Thymus (tissue), 11 donors: ENCODE data around the gene ADAM19. TPM values are rescaled to one million over a fixed set of nuclear protein-coding genes. Genes with fewer than 3 reads are reported as not detected.
A peak's percentile ranks its signal among the peaks of the same experiment; 100 is the strongest.

ENCODE experiments used
- DNase-seq, 9 donors: peaks; one replicate each; pipeline ENCODE4 v3.0.0-alpha.2; 2013; ENCODE audit warnings: low spot score in 9 of 9, low read depth in 6 of 9, missing footprints in 1 of 9
- H3K27ac ChIP-seq, 2 donors: one replicate each; pipeline ENCODE4 v1.5.1; 2013; ENCODE audit warnings: control low read depth in 1 of 2, low read depth in 1 of 2, low read length in 1 of 2, mild to moderate bottlenecking in 1 of 2, moderate library complexity in 1 of 2
- H3K27me3 ChIP-seq, 2 donors: one replicate each; pipeline ENCODE4 v1.5.1; 2013; ENCODE audit warnings: low read length in 1 of 2; ENCODE audit not compliant: control insufficient read depth in 2 of 2, insufficient read depth in 1 of 2
- H3K36me3 ChIP-seq, 2 donors: one replicate each; pipeline ENCODE4 v1.5.1; 2013; ENCODE audit warnings: low read length in 1 of 2, mild to moderate bottlenecking in 1 of 2, moderate library complexity in 1 of 2; ENCODE audit not compliant: control insufficient read depth in 2 of 2, insufficient read depth in 2 of 2
- H3K4me1 ChIP-seq, 2 donors: one replicate each; pipeline ENCODE4 v1.5.1; 2013; ENCODE audit warnings: low read length in 2 of 2; ENCODE audit not compliant: control insufficient read depth in 2 of 2, insufficient read depth in 2 of 2
- H3K4me3 ChIP-seq, 2 donors: one replicate each; pipeline ENCODE4 v1.5.1; 2013; ENCODE audit warnings: low read length in 2 of 2, control low read depth in 1 of 2, mild to moderate bottlenecking in 1 of 2
- H3K9me3 ChIP-seq, 2 donors: one replicate each; pipeline ENCODE4 v1.5.1; 2013; ENCODE audit warnings: low read length in 1 of 2, mild to moderate bottlenecking in 1 of 2; ENCODE audit not compliant: control insufficient read depth in 2 of 2, insufficient read depth in 1 of 2
- WGBS: extraction: QIAGEN DNeasy Blood & Tissue Kit; methylation state at CpG from one replicate; pipeline ENCODE4 v1.1.7; 2013; 5-methylcytosine and 5-hydroxymethylcytosine counted together
- polyA plus RNA-seq: library from polyadenylated mRNA; stranded (reverse); fragments of 200-250 nt; gene quantifications from one replicate; pipeline ENCODE4 v1.2.3, GENCODE V29; 2013
- total RNA-seq: library from RNA; stranded (reverse); fragments of 120-200 nt; gene quantifications from one replicate; pipeline ENCODE4 v1.2.4, GENCODE V29; 2013
- donor health status: healthy.

Gene ADAM19
- total and polyA plus RNA-seq, 2 donors = 6.9 to 13.2 TPM

GRCh38 chr5:157505496-157505895, 70.1 kb downstream of the ADAM19 start:
- Histone ChIP-seq H3K9me3 (no peaks in the 10 kb centered on the region), H3K4me3 (no peak overlapping the region), H3K27ac (peak overlapping the region in 1 of 2 donors; percentile 37), H3K36me3 (peaks cover 0 to 13% of the 10 kb centered on the region in 2 donors), H3K4me1 (peaks cover 4 to 20% of the 10 kb centered on the region in 2 donors), H3K27me3 (no peaks in the 10 kb centered on the region)
- 98% methylated on average over 6 of the region's 6 CpGs for WGBS
- no peak for DNase-seq

DNA sequence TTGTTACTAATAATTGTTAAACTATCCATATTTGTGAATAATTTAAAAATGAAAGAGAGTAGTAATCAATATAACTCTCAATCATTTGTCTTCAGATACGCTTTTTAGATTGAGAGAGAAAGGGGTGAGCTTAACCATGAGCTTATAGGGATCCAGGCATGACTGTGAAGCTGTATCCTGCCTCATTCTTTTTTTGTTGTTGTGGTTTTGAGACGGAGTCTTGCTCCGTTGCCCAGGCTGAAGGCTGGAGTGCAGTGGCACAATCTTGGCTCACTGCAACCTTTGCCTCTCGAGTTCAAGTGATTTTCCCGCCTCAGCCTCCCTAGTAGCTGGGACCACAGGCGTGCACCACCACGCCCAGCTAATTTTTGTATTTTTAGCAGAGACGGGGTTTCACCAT, 71.5 kb downstream of the ADAM19 start:
- WGBS = 91% methylated on average over 8 of the region's 8 CpGs

DNA sequence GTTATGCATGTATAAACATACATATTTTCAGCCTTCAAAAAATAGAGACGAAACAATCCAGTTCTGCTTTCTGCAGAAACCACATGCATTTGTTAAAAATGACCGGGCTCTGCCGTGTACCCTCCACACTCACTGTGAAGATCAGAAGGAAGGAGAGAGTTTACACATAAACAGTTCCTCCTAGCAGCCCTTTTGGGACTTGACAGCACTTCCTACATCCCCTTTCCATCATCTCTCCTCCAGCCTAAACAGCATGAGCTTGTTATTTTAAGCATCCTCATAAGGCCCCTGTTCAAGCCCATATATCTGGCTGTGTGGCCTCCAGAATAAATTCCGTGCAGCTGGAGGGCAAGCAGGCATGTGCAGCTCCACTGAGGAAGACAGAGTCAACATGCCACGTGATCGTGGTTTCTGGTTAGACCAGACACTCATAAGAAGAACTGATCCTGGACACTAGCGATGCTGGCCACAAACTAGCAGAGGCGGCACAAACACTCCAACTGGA, 73.4 kb downstream of the ADAM19 start:
- Histone ChIP-seq H3K4me1 (peaks cover 4 to 20% of the 10 kb centered on the region in 2 donors), H3K27ac (peak overlapping the region in 1 of 2 donors; percentile 48), H3K36me3 (peaks cover 0 to 12% of the 10 kb centered on the region in 2 donors), H3K9me3 (no peaks in the 10 kb centered on the region), H3K4me3 (no peak overlapping the region), H3K27me3 (no peaks in the 10 kb centered on the region)
- 25% methylated on average over 8 of the region's 8 CpGs for WGBS
- no peak for DNase-seq

More for the DNA sequence above, 71.5 kb downstream of the ADAM19 start:
- peaks cover 0 to 13% of the 10 kb centered on the region in 2 donors for H3K36me3 ChIP-seq
- H3K4me1 ChIP-seq = peaks cover 4 to 20% of the 10 kb centered on the region in 2 donors
- H3K27me3 ChIP-seq = no peaks in the 10 kb centered on the region
- no peak overlapping the region for H3K27ac ChIP-seq
- no peak for DNase-seq
- no peaks in the 10 kb centered on the region for H3K9me3 ChIP-seq
- no peak overlapping the region for H3K4me3 ChIP-seq

DNA sequence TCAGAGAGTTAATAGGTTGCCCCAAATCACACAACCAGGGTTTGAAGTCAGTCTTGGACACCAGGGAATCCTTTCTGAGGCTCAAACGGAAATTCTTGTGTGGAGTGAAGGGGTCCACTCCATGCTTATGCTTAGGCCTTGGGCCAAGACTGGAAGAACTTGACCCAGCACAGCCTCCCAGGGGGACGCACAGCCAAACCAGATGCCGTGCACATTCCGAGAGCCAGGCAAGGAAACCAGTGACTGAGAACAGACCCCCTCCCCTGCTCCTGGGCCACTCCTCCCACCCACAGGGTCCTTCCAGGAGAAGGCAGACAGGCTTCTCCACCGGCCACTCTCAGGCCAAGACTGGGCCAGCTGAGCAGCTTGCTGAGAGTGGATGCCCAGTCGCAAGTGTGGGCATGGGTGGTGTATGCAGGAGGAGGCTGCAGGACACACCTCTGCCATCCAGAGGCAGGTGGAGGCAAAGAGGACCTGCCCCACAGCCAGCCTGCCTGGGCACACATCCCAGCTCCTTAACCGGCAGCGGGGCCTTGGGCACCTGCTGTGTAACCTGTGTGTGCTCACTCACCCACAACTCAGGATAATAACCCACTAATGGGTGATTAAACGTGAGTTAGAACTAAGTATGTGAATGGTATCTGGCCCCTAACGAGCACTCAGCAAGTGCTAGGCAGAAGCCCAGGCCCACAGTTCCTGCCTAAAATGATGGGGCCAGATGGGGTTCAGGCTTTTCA, 77.5 kb downstream of the ADAM19 start:
- Histone ChIP-seq H3K27ac (no peak overlapping the region), H3K27me3 (no peaks in the 10 kb centered on the region), H3K9me3 (no peaks in the 10 kb centered on the region), H3K36me3 (peaks cover 0 to 8% of the 10 kb centered on the region in 2 donors), H3K4me3 (no peak overlapping the region), H3K4me1 (peaks cover 0 to 14% of the 10 kb centered on the region in 2 donors)
- 97% methylated on average over 10 of the region's 10 CpGs for WGBS
- DNase-seq = no peak

DNA sequence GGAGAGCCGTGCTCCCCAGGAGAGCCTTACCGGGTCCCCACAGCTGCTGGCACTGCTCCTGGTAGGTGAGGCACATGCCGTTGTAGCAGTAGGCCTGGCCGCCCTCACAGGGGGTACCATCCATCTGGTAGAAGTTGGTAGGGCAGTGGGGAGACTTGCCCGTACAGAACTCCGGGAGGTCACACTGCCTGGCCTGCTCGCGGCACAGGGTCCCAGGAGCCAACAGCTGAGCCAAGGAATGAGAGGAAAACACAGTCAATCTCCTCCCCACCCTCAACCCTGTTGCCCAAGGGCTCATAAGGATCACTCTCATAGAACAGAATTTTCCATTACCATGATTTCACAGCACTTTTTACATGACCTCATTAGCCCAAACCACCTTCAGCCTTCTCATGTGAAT, 78.7 kb downstream of the ADAM19 start:
- H3K27me3 ChIP-seq = no peaks in the 10 kb centered on the region
- 98% methylated on average over 8 of the region's 8 CpGs for WGBS
- H3K4me3 ChIP-seq = no peak overlapping the region
- no peak for DNase-seq
- no peaks in the 10 kb centered on the region for H3K9me3 ChIP-seq
- H3K27ac ChIP-seq = no peak overlapping the region
- peaks cover 0 to 12% of the 10 kb centered on the region in 2 donors for H3K36me3 ChIP-seq
- H3K4me1 ChIP-seq = peaks cover 0 to 6% of the 10 kb centered on the region in 2 donors

GRCh38 chr5:157494178-157494832, 81.3 kb downstream of the ADAM19 start:
- no peak overlapping the region for H3K4me3 ChIP-seq
- no peak for DNase-seq
- H3K27me3 ChIP-seq = no peaks in the 10 kb centered on the region
- H3K4me1 ChIP-seq = no peaks in the 10 kb centered on the region
- 91% methylated on average over 5 of the region's 5 CpGs for WGBS
- H3K9me3 ChIP-seq = no peaks in the 10 kb centered on the region
- no peak overlapping the region for H3K27ac ChIP-seq
- peaks cover 0 to 8% of the 10 kb centered on the region in 2 donors for H3K36me3 ChIP-seq

DNA sequence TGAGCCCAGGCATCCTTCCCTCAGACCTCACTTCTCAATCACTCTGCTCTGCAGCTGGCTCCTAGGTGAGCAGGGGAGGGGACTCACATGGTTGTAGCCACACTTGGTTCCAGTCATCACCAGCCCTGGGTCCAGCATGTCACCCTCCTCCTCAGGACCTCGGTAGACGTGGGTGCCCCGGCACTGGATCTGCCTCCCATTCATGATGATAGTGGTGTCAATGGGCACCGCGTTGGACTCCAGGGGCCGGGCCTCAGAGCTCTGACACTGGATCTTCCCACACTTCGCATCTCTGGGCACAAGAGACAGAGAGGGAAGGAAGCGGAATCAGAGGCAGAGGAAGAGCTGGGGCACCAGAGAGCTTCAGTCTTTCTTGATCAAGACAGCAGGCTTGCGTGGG, 82.7 kb downstream of the ADAM19 start:
- no peak overlapping the region for H3K4me3 ChIP-seq
- no peak for DNase-seq
- 98% methylated on average over 9 of the region's 9 CpGs for WGBS
- H3K27me3 ChIP-seq = no peaks in the 10 kb centered on the region
- peaks cover 0 to 3% of the 10 kb centered on the region in 2 donors for H3K9me3 ChIP-seq
- peaks cover 0 to 2% of the 10 kb centered on the region in 2 donors for H3K4me1 ChIP-seq
- no peak overlapping the region for H3K27ac ChIP-seq
- H3K36me3 ChIP-seq = peaks cover 0 to 8% of the 10 kb centered on the region in 2 donors

DNA sequence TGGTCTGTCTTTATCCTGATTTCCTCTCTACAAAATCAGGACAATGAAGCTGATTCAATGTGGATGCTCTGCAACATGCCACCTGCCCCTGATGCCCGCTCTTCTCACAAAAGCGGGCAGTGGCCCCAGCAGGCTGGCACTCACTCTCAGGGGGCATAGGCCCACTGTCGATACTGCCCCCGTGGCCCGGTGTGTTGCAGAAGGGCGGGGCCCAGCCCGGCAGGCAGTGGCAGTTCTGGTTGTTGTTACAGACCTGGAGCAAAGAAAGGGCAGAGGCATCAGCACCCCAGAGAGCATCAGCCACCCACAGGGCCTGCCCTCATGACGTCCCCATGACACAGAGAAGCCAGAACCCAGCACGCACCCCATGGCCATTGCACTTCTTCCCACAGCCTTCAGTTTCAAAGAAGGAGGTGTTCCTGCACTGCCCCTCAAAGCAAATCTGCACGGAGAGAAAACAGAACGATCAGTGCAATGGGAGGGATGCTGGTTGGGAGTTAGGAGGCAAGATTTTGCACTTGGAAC, 84.0 kb downstream of the ADAM19 start:
- DNase-seq = no peak
- H3K4me1 ChIP-seq = peaks cover 12 to 14% of the 10 kb centered on the region in 2 donors
- peaks cover 0 to 3% of the 10 kb centered on the region in 2 donors for H3K9me3 ChIP-seq
- peaks cover 0 to 8% of the 10 kb centered on the region in 2 donors for H3K36me3 ChIP-seq
- no peak overlapping the region for H3K4me3 ChIP-seq
- WGBS = 98% methylated on average over 11 of the region's 11 CpGs
- no peak overlapping the region for H3K27ac ChIP-seq
- no peaks in the 10 kb centered on the region for H3K27me3 ChIP-seq

DNA sequence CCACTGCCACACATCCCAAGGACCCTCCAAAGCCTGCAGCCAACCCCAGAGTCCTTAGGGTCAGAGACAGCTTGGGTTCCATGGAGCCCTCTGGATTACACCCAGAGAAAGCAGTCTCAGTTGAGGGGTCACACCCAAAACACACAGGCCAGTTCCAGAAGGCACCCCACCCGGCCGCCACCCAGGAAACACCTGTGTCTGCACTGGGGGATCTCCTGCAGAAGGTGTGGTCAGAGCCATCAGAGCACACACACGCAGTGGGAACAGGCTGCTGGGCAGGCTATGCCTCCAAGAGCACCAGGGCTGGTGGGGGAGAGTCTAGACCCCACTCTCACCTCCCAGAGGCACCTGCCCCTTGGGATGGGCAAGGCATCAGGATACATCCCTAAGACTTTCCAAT, 88.2 kb downstream of the ADAM19 start:
- Histone ChIP-seq H3K4me1 (peaks cover 32 to 35% of the 10 kb centered on the region in 2 donors), H3K27ac (peak overlapping the region; percentile 43 to 75), H3K4me3 (no peak overlapping the region), H3K36me3 (peaks cover 0 to 4% of the 10 kb centered on the region in 2 donors), H3K27me3 (no peaks in the 10 kb centered on the region), H3K9me3 (peaks cover 0 to 3% of the 10 kb centered on the region in 2 donors)
- 9% methylated on average over 3 of the region's 3 CpGs for WGBS
- DNase-seq = peak in 3 of 9 donors; percentile 27 to 47 (median 30)
